Measurements from ENCODE around the gene STK11.
"Not testable (repeated sequence)": the region's sequence is repeated elsewhere in the genome, so short reads cannot be mapped to it uniquely, and the experiment has no call there.

The STK11 gene

GRCh38 chr19:1239420-1239795, 33.8 kb downstream of the STK11 start:
- H3K27ac ChIP-seq (ENCODE audit: low read depth, low read length) = peak overlapping the region; percentile 81
- H3K4me3 ChIP-seq (ENCODE audit: low read depth in 1 of 2, low read length in 2 of 2) = no peak overlapping the region
- no peaks in the 10 kb centered on the region for H3K9me3 ChIP-seq (ENCODE audit: low read length)
- peaks cover 0 to 8% of the 10 kb centered on the region in 2 donors for H3K27me3 ChIP-seq (ENCODE audit: control insufficient read depth in 1 of 2, insufficient read depth in 2 of 2, low read length in 2 of 2)
- H3K4me1 ChIP-seq (ENCODE audit: insufficient read depth, low read length) = peaks cover 35% of the 10 kb centered on the region
- H3K9ac ChIP-seq (ENCODE audit: low read length) = no peak overlapping the region
- peaks cover 4% of the 10 kb centered on the region for H3K36me3 ChIP-seq (ENCODE audit: insufficient read depth, low read length)

DNA sequence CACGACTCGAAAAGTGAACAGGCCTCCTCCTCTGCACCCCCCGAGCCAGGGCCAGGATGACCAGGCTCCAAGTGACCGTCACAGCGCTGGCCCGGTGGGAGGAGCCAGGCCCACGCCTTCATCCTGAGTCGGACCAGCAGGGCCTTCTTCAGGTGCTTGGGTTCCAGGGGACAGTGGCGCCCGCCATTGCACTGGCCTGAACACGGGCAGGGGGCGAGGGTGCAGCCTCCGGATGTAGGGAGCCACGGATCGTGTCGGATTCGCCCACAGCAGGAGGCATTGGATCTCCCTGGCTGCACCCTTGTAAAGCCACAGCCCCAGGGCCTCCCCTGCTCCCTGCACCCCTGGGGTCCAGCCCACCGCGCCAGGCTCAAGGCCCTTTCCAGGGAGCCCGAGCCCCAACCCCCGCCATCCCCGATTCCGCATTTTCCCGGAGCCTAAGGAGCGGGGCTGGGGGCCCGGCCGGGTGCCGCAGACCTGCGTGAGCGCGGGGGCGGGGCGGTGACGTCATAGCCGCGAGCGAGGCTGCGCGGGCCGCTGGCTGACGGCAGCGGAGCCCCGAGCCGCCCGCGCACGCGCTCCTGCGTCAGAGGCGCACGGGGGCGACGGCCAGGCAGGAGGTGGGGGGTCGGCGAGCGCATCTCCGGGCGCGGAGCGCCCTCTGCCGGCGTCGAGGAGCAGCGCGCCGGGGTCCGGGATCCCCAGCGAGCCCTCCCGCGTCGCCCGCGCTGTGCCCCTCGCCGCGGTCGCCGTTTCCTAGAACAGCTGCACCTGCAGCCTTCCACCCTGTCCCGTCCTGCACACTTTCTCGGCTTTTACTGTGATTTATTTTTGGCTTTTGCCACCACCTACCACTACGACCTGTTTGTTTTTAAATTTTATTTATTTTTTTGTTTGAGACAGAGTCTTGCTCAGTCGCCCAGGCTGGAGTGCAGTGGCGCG, 34.5 kb downstream of the STK11 start:
- Histone ChIP-seq H3K9me3 (ENCODE audit: low read length) (no peaks in the 10 kb centered on the region), H3K27ac (ENCODE audit: low read depth, low read length) (peak overlapping the region; percentile 81), H3K4me3 (ENCODE audit: low read depth in 1 of 2, low read length in 2 of 2) (no peak overlapping the region), H3K27me3 (ENCODE audit: control insufficient read depth in 1 of 2, insufficient read depth in 2 of 2, low read length in 2 of 2) (peaks cover 0 to 8% of the 10 kb centered on the region in 2 donors), H3K9ac (ENCODE audit: low read length) (no peak overlapping the region), H3K4me1 (ENCODE audit: insufficient read depth, low read length) (peaks cover 41% of the 10 kb centered on the region), H3K36me3 (ENCODE audit: insufficient read depth, low read length) (peaks cover 4% of the 10 kb centered on the region)

DNA sequence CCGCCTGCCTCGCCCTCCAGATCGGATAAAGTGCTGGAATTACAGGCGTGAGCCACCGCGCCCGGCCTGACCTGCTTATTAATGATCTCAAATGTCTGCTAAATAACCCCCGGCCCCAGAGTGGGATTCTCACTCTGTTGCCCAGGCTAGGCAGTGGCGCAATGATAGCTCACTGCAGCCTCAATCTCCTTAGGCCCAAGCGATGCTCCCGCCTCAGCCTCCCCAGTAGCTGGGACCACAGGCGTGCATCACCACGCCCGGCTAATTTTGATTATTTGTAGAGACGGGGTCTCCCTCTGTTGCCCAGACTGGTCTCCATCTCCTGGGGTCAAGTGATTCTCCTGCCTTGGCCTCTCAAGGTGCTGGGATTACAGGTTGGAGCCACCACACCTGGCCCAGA, 35.3 kb downstream of the STK11 start:
- H3K4me1 ChIP-seq (ENCODE audit: insufficient read depth, low read length) = peaks cover 49% of the 10 kb centered on the region
- H3K27ac ChIP-seq (ENCODE audit: low read depth, low read length) = no peak overlapping the region
- H3K27me3 ChIP-seq (ENCODE audit: control insufficient read depth in 1 of 2, insufficient read depth in 2 of 2, low read length in 2 of 2) = peaks cover 0 to 7% of the 10 kb centered on the region in 2 donors
- peaks cover 4% of the 10 kb centered on the region for H3K36me3 ChIP-seq (ENCODE audit: insufficient read depth, low read length)
- H3K9me3 ChIP-seq (ENCODE audit: low read length) = no peaks in the 10 kb centered on the region
- H3K4me3 ChIP-seq (ENCODE audit: low read depth in 1 of 2, low read length in 2 of 2) = peak overlapping the region in 1 of 2 donors; percentile 64
- H3K9ac ChIP-seq (ENCODE audit: low read length) = no peak overlapping the region

GRCh38 chr19:1241417-1242095, 36.0 kb downstream of the STK11 start, which contains the start of gene ATP5F1D:
TSS of gene ATP5F1D (plus strand) at chr19:1241751. CDS start at chr19:1241851, 100 bp downstream.
- Histone ChIP-seq H3K27me3 (ENCODE audit: control insufficient read depth in 1 of 2, insufficient read depth in 2 of 2, low read length in 2 of 2) (peaks cover 0 to under 1% of the 10 kb centered on the region in 2 donors), H3K4me3 (ENCODE audit: low read depth in 1 of 2, low read length in 2 of 2) (peak within 1 kb of the TSS; percentile 64 to 79), H3K36me3 (ENCODE audit: insufficient read depth, low read length) (peaks cover 4% of the 10 kb centered on the region), H3K9me3 (ENCODE audit: low read length) (no peaks in the 10 kb centered on the region), H3K27ac (ENCODE audit: low read depth, low read length) (peak within 1 kb of the TSS; percentile 97), H3K9ac (ENCODE audit: low read length) (peak within 1 kb of the TSS; percentile 21), H3K4me1 (ENCODE audit: insufficient read depth, low read length) (peaks cover 55% of the 10 kb centered on the region)

GRCh38 chr19:1243768-1244692, 38.5 kb downstream of the STK11 start:
- Histone ChIP-seq H3K9ac (ENCODE audit: low read length) (peak overlapping the region; percentile 57), H3K36me3 (ENCODE audit: insufficient read depth, low read length) (peaks cover 4% of the 10 kb centered on the region), H3K4me3 (ENCODE audit: low read depth in 1 of 2, low read length in 2 of 2) (peak overlapping the region in 1 of 2 donors; percentile 35), H3K4me1 (ENCODE audit: insufficient read depth, low read length) (peaks cover 59% of the 10 kb centered on the region), H3K27me3 (ENCODE audit: control insufficient read depth in 1 of 2, insufficient read depth in 2 of 2, low read length in 2 of 2) (no peaks in the 10 kb centered on the region), H3K9me3 (ENCODE audit: low read length) (no peaks in the 10 kb centered on the region), H3K27ac (ENCODE audit: low read depth, low read length) (peak overlapping the region; percentile 95)

DNA sequence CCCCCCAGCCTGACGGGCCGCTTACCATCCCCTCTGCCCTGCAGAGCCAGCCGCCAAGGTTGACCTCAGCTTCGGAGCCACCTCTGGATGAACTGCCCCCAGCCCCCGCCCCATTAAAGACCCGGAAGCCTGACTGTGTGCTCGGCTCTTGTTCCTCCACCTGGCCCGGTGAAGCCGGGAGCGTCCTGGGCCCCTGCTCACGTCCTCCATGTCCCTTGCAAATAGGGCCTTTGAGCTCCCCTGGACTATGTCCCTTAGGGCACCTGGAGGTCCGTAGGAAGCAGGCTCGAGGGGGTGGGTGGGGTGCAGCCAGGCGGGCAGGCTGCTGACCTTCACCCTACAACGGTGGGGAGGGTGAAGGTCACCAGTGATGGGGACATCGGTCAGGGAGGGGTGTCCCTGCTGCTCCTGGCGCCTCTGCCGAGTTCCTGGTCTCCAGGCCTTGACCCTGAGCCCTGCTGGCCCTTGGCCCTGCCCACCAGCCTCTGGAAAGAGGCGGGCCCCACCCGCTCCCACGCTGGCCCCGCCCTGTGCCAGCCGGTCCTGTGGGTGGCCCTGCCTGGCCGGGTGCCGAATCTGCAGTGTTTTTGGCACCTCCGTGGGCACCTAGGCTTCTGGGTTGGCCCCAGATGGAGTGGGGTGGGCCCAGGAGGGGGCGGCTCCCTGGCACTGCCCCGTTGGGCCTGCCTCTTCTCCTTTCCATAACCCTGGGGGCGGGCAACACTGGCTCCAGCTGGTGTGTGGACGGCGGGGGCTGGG, 39.3 kb downstream of the STK11 start:
- no peaks in the 10 kb centered on the region for H3K27me3 ChIP-seq (ENCODE audit: control insufficient read depth in 1 of 2, insufficient read depth in 2 of 2, low read length in 2 of 2)
- H3K36me3 ChIP-seq (ENCODE audit: insufficient read depth, low read length) = peaks cover 4% of the 10 kb centered on the region
- H3K9ac ChIP-seq (ENCODE audit: low read length) = peak overlapping the region; percentile 57
- H3K27ac ChIP-seq (ENCODE audit: low read depth, low read length) = peak overlapping the region; percentile 95
- H3K4me1 ChIP-seq (ENCODE audit: insufficient read depth, low read length) = peaks cover 59% of the 10 kb centered on the region
- peak overlapping the region; percentile 32 to 35 for H3K4me3 ChIP-seq (ENCODE audit: low read depth in 1 of 2, low read length in 2 of 2)
- H3K9me3 ChIP-seq (ENCODE audit: low read length) = no peaks in the 10 kb centered on the region

GRCh38 chr19:1245494-1246264, 40.1 kb downstream of the STK11 start:
- Histone ChIP-seq H3K27me3 (ENCODE audit: control insufficient read depth in 1 of 2, insufficient read depth in 2 of 2, low read length in 2 of 2) (no peaks in the 10 kb centered on the region), H3K4me3 (ENCODE audit: low read depth in 1 of 2, low read length in 2 of 2) (no peak overlapping the region), H3K9ac (ENCODE audit: low read length) (peak overlapping the region; percentile 57), H3K27ac (ENCODE audit: low read depth, low read length) (peak overlapping the region; percentile 95), H3K36me3 (ENCODE audit: insufficient read depth, low read length) (peaks cover 4% of the 10 kb centered on the region), H3K4me1 (ENCODE audit: insufficient read depth, low read length) (peaks cover 59% of the 10 kb centered on the region), H3K9me3 (ENCODE audit: low read length) (no peaks in the 10 kb centered on the region)

GRCh38 chr19:1246265-1247087, 40.9 kb downstream of the STK11 start:
- not testable (repeated sequence) for H3K36me3 ChIP-seq (ENCODE audit: insufficient read depth, low read length); H3K9me3 ChIP-seq (ENCODE audit: low read length); H3K27me3 ChIP-seq (ENCODE audit: control insufficient read depth in 1 of 2, insufficient read depth in 2 of 2, low read length in 2 of 2); H3K9ac ChIP-seq (ENCODE audit: low read length); H3K4me3 ChIP-seq (ENCODE audit: low read depth in 1 of 2, low read length in 2 of 2)
- H3K27ac ChIP-seq (ENCODE audit: low read depth, low read length) = peak overlapping the region; percentile 95
- peaks cover 52% of the 10 kb centered on the region for H3K4me1 ChIP-seq (ENCODE audit: insufficient read depth, low read length)

- peak overlapping the region; percentile 99 for H3K27ac ChIP-seq (ENCODE audit: low read depth, low read length)
- H3K36me3 ChIP-seq (ENCODE audit: insufficient read depth, low read length) = peaks cover 4% of the 10 kb centered on the region
- no peaks in the 10 kb centered on the region for H3K9me3 ChIP-seq (ENCODE audit: low read length)
- peak overlapping the region in 1 of 2 donors; percentile 63 for H3K4me3 ChIP-seq (ENCODE audit: low read depth in 1 of 2, low read length in 2 of 2)
- peaks cover 46% of the 10 kb centered on the region for H3K4me1 ChIP-seq (ENCODE audit: insufficient read depth, low read length)
- H3K27me3 ChIP-seq (ENCODE audit: control insufficient read depth in 1 of 2, insufficient read depth in 2 of 2, low read length in 2 of 2) = no peaks in the 10 kb centered on the region
- H3K9ac ChIP-seq (ENCODE audit: low read length) = peak overlapping the region; percentile 33
Measured at GRCh38 chr19:1247748-1248138, 42.2 kb downstream of the STK11 start.
